GM19025 (cell line): ENCODE results near the gene TTR.

Experiments
- ATAC-seq: cut with Tn5 transposase; IDR thresholded peaks from one replicate; pipeline ENCODE4 v1.9.1; 2021; ENCODE audit warnings: mild to moderate bottlenecking, low read depth, moderate library complexity; ENCODE audit not compliant: unreplicated experiment

Gene TTR

GRCh38 chr18:31578126-31578525 is 13.6 kb upstream of the TTR start:
- no peak for ATAC-seq

GRCh38 chr18:31579375-31579774 is 12.3 kb upstream of the TTR start:
- ATAC-seq, result no peak

- ATAC-seq, result no peak
Measured at GRCh38 chr18:31581498-31582197, 10.0 kb upstream of the TTR start.

- no peak for ATAC-seq
Measured at GRCh38 chr18:31583185-31583854, 8.4 kb upstream of the TTR start.

GRCh38 chr18:31585991-31586390 is 5.7 kb upstream of the TTR start:
- no peak for ATAC-seq

- no peak for ATAC-seq
Measured at GRCh38 chr18:31586616-31587015, 5.1 kb upstream of the TTR start.

GRCh38 chr18:31587529-31587928 is 4.1 kb upstream of the TTR start:
- ATAC-seq, result no peak

GRCh38 chr18:31590570-31590969 is 1.1 kb upstream of the TTR start:
- no peak for ATAC-seq

GRCh38 chr18:31591113-31591512 is 564 bp upstream of the TTR start:
- no peak for ATAC-seq

GRCh38 chr18:31592506-31593157 is 955 bp downstream of the TTR start:
- ATAC-seq, result no peak

- ATAC-seq, result no peak
Measured at GRCh38 chr18:31595121-31595771, 3.6 kb downstream of the TTR start.

GRCh38 chr18:31596081-31596872 is 4.6 kb downstream of the TTR start:
- ATAC-seq, result no peak

GRCh38 chr18:31598021-31598805 is 6.5 kb downstream of the TTR start:
- no peak for ATAC-seq

- no peak for ATAC-seq
Measured at GRCh38 chr18:31603315-31603714, 11.6 kb downstream of the TTR start.

GRCh38 chr18:31606265-31606664 is 14.6 kb downstream of the TTR start:
- no peak for ATAC-seq

GRCh38 chr18:31607384-31607783 is 15.7 kb downstream of the TTR start:
- no peak for ATAC-seq

GRCh38 chr18:31609886-31610285 is 18.2 kb downstream of the TTR start:
- ATAC-seq, result no peak

GRCh38 chr18:31610286-31611205 is 18.9 kb downstream of the TTR start:
- no peak for ATAC-seq

GRCh38 chr18:31611511-31611910 is 19.8 kb downstream of the TTR start:
- ATAC-seq, result no peak
